BLaER1 (cell line): Measurements from ENCODE around the gene OR2T34.
"Not testable (repeated sequence)": the region's sequence is repeated elsewhere in the genome, so short reads cannot be mapped to it uniquely, and the experiment has no call there.

ENCODE experiments used
- H3K27ac ChIP-seq: shearing (Covaris generic); formaldehyde crosslinking; 2 replicates; pipeline ENCODE4 v1.8.1; 2022
- H3K27me3 ChIP-seq: shearing (Covaris generic); formaldehyde crosslinking; 2 replicates; pipeline ENCODE4 v1.8.1; 2022
- H3K36me3 ChIP-seq: shearing (Covaris generic); formaldehyde crosslinking; 2 replicates; pipeline ENCODE4 v1.8.1; 2022
- H3K4me1 ChIP-seq: shearing (Covaris generic); formaldehyde crosslinking; 2 replicates; pipeline ENCODE4 v1.8.1; 2022
- H3K4me2 ChIP-seq: shearing (Covaris generic); formaldehyde crosslinking; 2 replicates; pipeline ENCODE4 v1.8.1; 2022
- H3K4me3 ChIP-seq: shearing (Covaris generic); formaldehyde crosslinking; 2 replicates; pipeline ENCODE4 v1.8.1; 2022
- H3K9ac ChIP-seq: shearing (Covaris generic); formaldehyde crosslinking; 2 replicates; pipeline ENCODE4 v1.8.1; 2022
- H3K9me3 ChIP-seq: shearing (Covaris generic); formaldehyde crosslinking; 2 replicates; pipeline ENCODE4 v1.8.1; 2022
- H4K20me1 ChIP-seq: shearing (Covaris generic); formaldehyde crosslinking; 2 replicates; pipeline ENCODE4 v1.8.1; 2022

OR2T34 gene

DNA sequence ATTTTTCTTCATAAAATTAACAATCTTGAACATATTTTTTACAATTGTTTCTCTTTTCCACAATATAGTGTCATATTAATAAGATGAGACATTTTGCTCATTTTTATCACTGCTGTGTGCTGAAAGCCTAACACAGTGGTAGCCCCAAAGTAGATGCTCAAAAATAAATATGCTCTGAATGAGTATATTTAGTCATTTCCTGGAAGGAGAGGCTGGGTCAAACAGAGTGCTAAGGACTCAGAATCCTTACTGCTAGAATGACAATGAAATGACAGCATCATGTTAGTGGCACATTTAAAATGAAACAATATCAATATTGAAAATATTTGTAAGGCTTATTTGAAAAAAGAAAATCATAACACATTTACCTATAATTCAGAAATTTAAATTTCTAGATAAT, 37.1 kb downstream of the OR2T34 start:
- not testable (repeated sequence) for H3K9me3 ChIP-seq, H3K9ac ChIP-seq, H3K27me3 ChIP-seq, H3K36me3 ChIP-seq, H3K4me2 ChIP-seq, H3K4me1 ChIP-seq, H4K20me1 ChIP-seq, H3K4me3 ChIP-seq, H3K27ac ChIP-seq
